Measurements from ENCODE around the gene MTA2. TPM values are rescaled to one million over a fixed set of nuclear protein-coding genes. Genes with fewer than 3 reads are reported as not detected.
A peak's percentile ranks its signal among the peaks of the same experiment; 100 is the strongest.
"Not testable (repeated sequence)": the region's sequence is repeated elsewhere in the genome, so short reads cannot be mapped to it uniquely, and the experiment has no call there.

The MTA2 gene
- total RNA-seq, 2 donors from 2014 or later = 140 to 175 TPM

DNA sequence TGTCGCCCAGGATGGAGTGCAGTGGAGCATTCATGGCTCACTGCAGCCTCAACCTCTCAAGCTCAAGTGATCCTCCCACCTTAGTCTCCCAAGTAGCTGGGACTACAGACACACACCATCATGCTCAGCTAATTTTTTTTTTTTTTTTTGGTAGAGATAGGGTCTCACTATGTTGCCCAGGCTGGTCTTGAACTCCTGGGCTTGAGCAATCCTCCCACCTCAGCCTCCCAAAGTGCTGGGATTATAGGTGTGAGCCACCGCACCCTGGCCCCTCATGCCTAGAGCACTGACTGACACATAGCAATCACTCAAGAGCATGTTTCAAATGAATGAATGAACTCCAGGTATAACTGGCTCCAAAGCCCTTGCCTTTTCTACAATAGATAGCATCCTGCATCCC is 51.2 kb downstream of the MTA2 start:
- not testable (repeated sequence) for H3K27me3 Mint-ChIP-seq; H3K9me3 ChIP-seq (ENCODE audit: control insufficient read depth, low read length, poor library complexity, severe bottlenecking); DNase-seq; ATAC-seq; H3K36me3 Mint-ChIP-seq (ENCODE audit: low read depth)
- Mint-ChIP-seq H3K4me1 (peaks cover 68% of the 10 kb centered on the region), H3K27ac (peak overlapping the region; percentile 100), H3K4me3 (peak overlapping the region; percentile 93)

DNA sequence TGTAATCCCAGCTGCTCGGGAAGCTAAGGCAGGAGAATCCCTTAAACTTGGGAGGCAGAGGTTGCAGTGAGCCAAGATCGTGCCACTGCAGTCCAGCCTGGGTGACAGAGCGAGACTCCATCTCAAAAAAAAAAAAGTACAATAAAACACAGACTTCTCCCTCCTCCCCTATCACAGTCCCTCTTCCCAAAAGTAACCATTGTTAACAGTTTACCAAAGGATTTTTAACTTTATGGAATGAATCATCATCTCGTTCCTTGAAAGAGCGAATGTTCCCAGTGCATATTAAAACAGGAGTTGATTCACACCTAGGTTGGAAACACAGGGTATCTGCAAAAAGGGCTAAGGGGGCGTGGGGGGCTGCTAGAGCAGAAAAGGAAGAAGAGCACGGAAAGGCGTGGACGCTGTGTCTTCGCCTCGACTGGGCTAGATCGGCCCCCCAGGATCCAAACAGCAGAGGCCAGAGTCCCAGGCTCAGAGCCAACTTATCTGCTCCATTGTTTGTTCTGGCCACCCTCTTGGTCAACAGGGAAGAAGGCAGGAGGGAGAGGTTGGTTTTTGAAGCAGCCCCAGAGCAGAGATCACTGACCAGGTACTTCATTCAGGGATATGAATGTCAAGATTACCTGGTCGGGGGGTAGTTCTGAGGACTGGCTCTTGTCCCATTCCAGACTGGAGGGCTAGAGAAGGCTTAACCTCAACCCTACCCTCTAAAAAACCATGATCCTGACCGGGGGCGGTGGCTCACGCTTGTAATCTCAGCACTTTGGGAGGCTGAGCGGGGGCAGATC is 52.9 kb downstream of the MTA2 start:
- Mint-ChIP-seq H3K27me3 (no peaks in the 10 kb centered on the region), H3K27ac (peak overlapping the region; percentile 100), H3K4me1 (peaks cover 62% of the 10 kb centered on the region)

DNA sequence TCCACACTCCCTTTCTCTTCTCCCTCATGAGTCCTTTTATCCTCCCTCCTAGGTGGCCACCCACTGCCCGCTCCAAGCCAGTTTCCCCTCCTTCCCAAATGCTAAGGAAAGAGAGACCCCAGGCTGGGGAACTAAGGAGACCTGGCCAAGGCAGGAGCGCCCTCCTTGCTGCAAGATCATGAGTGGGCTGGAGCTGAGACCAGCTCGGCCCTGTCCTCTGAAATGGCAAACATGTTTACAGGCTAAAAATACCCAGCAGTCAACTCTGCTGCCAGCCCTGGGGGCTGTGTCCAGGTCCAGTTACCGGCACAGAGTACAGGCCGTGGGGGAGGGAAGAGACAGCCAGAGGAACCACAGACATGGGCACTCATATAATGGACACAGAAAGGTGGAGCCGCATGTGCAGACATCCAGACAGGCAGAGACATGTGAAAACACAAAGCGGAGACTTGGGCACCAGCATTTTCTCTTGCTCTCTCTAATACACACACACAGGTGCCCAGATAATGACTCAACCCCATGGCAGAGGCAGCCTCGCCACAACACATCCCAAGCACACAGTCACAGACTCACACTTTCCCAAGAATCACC is 53.9 kb downstream of the MTA2 start:
- peaks cover 57% of the 10 kb centered on the region for H3K4me1 Mint-ChIP-seq
- ATAC-seq = no peak
- no peaks in the 10 kb centered on the region for H3K9me3 ChIP-seq (ENCODE audit: control insufficient read depth, low read length, poor library complexity, severe bottlenecking)
- H3K4me3 Mint-ChIP-seq = peak overlapping the region; percentile 98
- no peak for DNase-seq
- peaks cover 7% of the 10 kb centered on the region for H3K36me3 Mint-ChIP-seq (ENCODE audit: low read depth)
- peak overlapping the region; percentile 100 for H3K27ac Mint-ChIP-seq
- no peaks in the 10 kb centered on the region for H3K27me3 Mint-ChIP-seq

More for the DNA sequence above, 52.9 kb downstream of the MTA2 start:
- Mint-ChIP-seq H3K4me3 (no peak overlapping the region), H3K36me3 (ENCODE audit: low read depth) (peaks cover 4% of the 10 kb centered on the region)
- no peaks in the 10 kb centered on the region for H3K9me3 ChIP-seq (ENCODE audit: control insufficient read depth, low read length, poor library complexity, severe bottlenecking)
- DNase-seq (no peak), ATAC-seq (no peak)

GRCh38 chr11:62546929-62547625 is 54.6 kb downstream of the MTA2 start:
- Mint-ChIP-seq H3K27ac (peak overlapping the region; percentile 100), H3K4me3 (peak overlapping the region; percentile 98), H3K36me3 (ENCODE audit: low read depth) (peaks cover 7% of the 10 kb centered on the region), H3K27me3 (no peaks in the 10 kb centered on the region), H3K4me1 (peaks cover 55% of the 10 kb centered on the region)
- DNase-seq (no peak), ATAC-seq (peak; percentile 0)
- H3K9me3 ChIP-seq (ENCODE audit: control insufficient read depth, low read length, poor library complexity, severe bottlenecking) = no peaks in the 10 kb centered on the region

DNA sequence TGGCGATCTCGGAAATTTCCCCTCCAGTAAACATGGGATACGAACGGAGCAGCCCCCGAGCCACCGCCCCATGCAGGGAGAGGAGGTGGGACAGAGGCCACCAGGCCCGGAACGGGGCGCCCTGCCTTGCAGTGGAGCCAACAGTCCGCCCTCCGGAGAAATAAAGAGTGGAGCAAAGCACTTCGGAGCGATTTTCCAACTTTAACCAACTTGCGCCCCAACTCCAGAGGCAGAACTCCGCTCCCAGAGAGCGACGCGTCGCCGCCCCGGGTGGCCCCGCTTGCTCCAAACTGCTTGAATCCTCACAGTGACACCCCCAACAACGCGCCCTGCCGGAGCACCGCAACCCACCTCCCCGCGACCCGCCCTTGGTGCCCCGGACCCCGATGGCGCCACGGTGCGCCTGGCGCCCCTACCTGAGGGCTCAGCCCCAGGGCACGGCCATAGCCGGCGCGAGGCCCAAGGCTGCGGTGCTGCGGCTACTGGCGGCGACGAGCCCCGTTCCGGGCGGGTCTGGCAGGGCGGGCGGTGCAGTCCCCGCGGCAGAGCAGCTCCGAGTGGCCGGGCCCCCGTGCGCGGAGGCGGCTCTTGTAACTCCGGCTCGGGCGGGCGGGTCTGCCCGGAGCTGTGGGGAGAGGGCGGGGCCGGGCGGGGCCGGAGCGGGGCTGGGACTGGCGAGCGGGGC is 55.3 kb downstream of the MTA2 start, which contains the start of gene AHNAK:
TSS of gene AHNAK (minus strand) at position 563 of the 685 bp plus-strand sequence. CDS start 10,708 bp downstream, outside the sequence.
- DNase-seq = peak; percentile 61 to 81 (median 63)
- peak within 1 kb of the TSS; percentile 98 for H3K4me3 Mint-ChIP-seq

DNA sequence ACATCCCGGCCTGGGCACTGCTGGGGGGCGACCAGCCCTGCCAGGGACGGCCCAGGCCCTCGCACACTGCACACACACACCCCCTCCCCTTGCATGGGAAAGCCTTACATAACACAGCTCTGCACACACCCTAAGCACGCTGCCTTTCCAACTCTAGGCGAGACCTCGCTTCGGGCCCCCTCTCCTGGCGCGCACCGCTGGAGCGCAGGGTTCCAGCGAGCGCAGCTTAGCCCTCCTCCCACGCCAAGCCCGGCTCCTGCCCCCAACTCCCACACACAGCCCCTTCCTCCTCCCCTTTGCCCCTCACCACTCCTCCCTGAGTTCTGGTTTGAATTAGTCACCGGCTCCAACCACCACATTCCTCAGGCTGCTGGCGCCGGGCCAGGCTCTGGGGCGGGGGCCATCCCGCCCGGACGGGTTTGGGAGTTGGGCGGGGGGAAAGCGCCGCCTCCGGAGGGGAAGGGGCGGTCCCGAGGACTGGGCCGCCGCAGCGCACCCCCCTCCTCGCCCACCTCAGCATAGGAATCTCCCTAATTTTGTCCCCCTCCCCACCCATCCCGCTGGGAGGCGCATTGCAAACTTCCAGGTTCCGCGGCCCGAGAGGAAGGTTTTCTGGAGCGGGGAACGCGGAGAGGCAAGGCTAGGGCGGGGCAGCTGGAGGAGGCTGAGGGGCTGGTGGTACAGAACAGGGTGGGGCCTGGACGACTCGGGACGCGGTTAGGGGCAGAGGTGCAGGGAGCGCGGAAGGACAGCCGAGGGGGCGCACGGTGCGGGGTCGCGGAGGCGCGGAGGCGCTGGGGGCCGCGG is 56.0 kb downstream of the MTA2 start:
- Mint-ChIP-seq H3K4me3 (peak overlapping the region; percentile 98), H3K27ac (peak overlapping the region; percentile 100), H3K27me3 (no peaks in the 10 kb centered on the region), H3K4me1 (peaks cover 57% of the 10 kb centered on the region), H3K36me3 (ENCODE audit: low read depth) (peaks cover 7% of the 10 kb centered on the region)
- no peaks in the 10 kb centered on the region for H3K9me3 ChIP-seq (ENCODE audit: control insufficient read depth, low read length, poor library complexity, severe bottlenecking)
- DNase-seq (peak; percentile 48 to 74 (median 66)), ATAC-seq (peak; percentile 8)

More for the DNA sequence above, 55.3 kb downstream of the MTA2 start, which contains the start of gene AHNAK:
- Mint-ChIP-seq H3K27me3 (no peaks in the 10 kb centered on the region), H3K36me3 (ENCODE audit: low read depth) (peaks cover 7% of the 10 kb centered on the region), H3K4me1 (peaks cover 55% of the 10 kb centered on the region), H3K27ac (peak within 1 kb of the TSS; percentile 100)
- no peaks in the 10 kb centered on the region for H3K9me3 ChIP-seq (ENCODE audit: control insufficient read depth, low read length, poor library complexity, severe bottlenecking)
- ATAC-seq = peak; percentile 54

GRCh38 chr11:62544581-62545436 is 56.9 kb downstream of the MTA2 start:
- no peak for DNase-seq
- H3K27ac Mint-ChIP-seq = peak overlapping the region; percentile 100
- no peaks in the 10 kb centered on the region for H3K9me3 ChIP-seq (ENCODE audit: control insufficient read depth, low read length, poor library complexity, severe bottlenecking)
- H3K4me1 Mint-ChIP-seq = peaks cover 56% of the 10 kb centered on the region
- H3K27me3 Mint-ChIP-seq = no peaks in the 10 kb centered on the region
- peak; percentile 18 for ATAC-seq
- H3K4me3 Mint-ChIP-seq = peak overlapping the region; percentile 98
- H3K36me3 Mint-ChIP-seq (ENCODE audit: low read depth) = peaks cover 7% of the 10 kb centered on the region

GRCh38 chr11:62543680-62544444 is 57.8 kb downstream of the MTA2 start:
- Mint-ChIP-seq H3K27me3 (no peaks in the 10 kb centered on the region), H3K4me3 (peak overlapping the region; percentile 98), H3K4me1 (peaks cover 60% of the 10 kb centered on the region), H3K36me3 (ENCODE audit: low read depth) (peaks cover 7% of the 10 kb centered on the region), H3K27ac (peak overlapping the region; percentile 100)
- ATAC-seq (no peak), DNase-seq (no peak)
- H3K9me3 ChIP-seq (ENCODE audit: control insufficient read depth, low read length, poor library complexity, severe bottlenecking) = no peaks in the 10 kb centered on the region

Other genes with a start within 250 kb of the MTA2 start
- not detected for gene SCGB1A1, start 182.8 kb downstream of the MTA2 start, total RNA-seq
- 100 to 1,000 TPM; 692 to 863 TPM for gene AHNAK, start 55.1 kb downstream of the MTA2 start, total RNA-seq
- 1,000 to 10,000 TPM; 1,954 to 1,984 TPM for gene EEF1G, start 28.0 kb downstream of the MTA2 start, total RNA-seq
- 10 to 100 TPM; 20.9 to 23.2 TPM for gene TUT1, start 10.3 kb downstream of the MTA2 start, total RNA-seq
- gene EML3, start 10.9 kb upstream of the MTA2 start, total RNA-seq = 100 to 1,000 TPM; 169 to 174 TPM
- gene ROM1, start 11.4 kb upstream of the MTA2 start, total RNA-seq = 1 to 10 TPM in 1 of 2 donors, under 1 TPM in 1; 0.94 to 1.2 TPM
- 10 to 100 TPM; 53.0 to 57.2 TPM for gene B3GAT3, start 20.1 kb upstream of the MTA2 start, total RNA-seq
- gene GANAB, start 44.7 kb upstream of the MTA2 start, total RNA-seq = 100 to 1,000 TPM; 168 to 179 TPM
- gene INTS5, start 51.4 kb upstream of the MTA2 start, total RNA-seq = 10 to 100 TPM; 12.1 to 13.0 TPM
- gene C11orf98, start 63.3 kb upstream of the MTA2 start, total RNA-seq = 10 to 100 TPM; 20.0 to 21.6 TPM
- 10 to 100 TPM in 1 of 2 donors, 1 to 10 TPM in 1; 8.0 to 15.9 TPM for gene CSKMT, start 63.4 kb upstream of the MTA2 start, total RNA-seq
- gene UQCC3, start 69.8 kb upstream of the MTA2 start, total RNA-seq = 1 to 10 TPM; 2.6 to 3.3 TPM
- gene LBHD1, start 70.4 kb upstream of the MTA2 start, total RNA-seq = 10 to 100 TPM; 12.0 to 14.9 TPM
- gene UBXN1, start 77.2 kb upstream of the MTA2 start, total RNA-seq = 100 to 1,000 TPM; 195 to 203 TPM
- gene LRRN4CL, start 87.7 kb upstream of the MTA2 start, total RNA-seq = not detected
- gene BSCL2, start 105.6 kb upstream of the MTA2 start, total RNA-seq = 10 to 100 TPM; 20.8 to 20.9 TPM
- gene GNG3, start 105.8 kb upstream of the MTA2 start, total RNA-seq = not detected
- 10 to 100 TPM; 41.4 to 43.2 TPM for gene HNRNPUL2, start 125.6 kb upstream of the MTA2 start, total RNA-seq
- 10 to 100 TPM; 11.0 to 14.1 TPM for gene TTC9C, start 126.6 kb upstream of the MTA2 start, total RNA-seq
- gene ZBTB3, start 152.3 kb upstream of the MTA2 start, total RNA-seq = 1 to 10 TPM; 7.4 to 9.1 TPM
- gene POLR2G, start 159.7 kb upstream of the MTA2 start, total RNA-seq = 10 to 100 TPM; 65.0 to 65.7 TPM
- 10 to 100 TPM; 14.1 to 15.8 TPM for gene TAF6L, start 169.5 kb upstream of the MTA2 start, total RNA-seq
- 10 to 100 TPM; 20.5 to 27.7 TPM for gene TMEM179B, start 185.5 kb upstream of the MTA2 start, total RNA-seq
- gene TMEM223, start 190.1 kb upstream of the MTA2 start, total RNA-seq = 1 to 10 TPM; 5.7 to 7.3 TPM
- 100 to 1,000 TPM; 271 to 305 TPM for gene NXF1, start 203.6 kb upstream of the MTA2 start, total RNA-seq
- gene STX5, start 230.2 kb upstream of the MTA2 start, total RNA-seq = 100 to 1,000 TPM; 103 to 119 TPM
- gene TEX54, start 231.0 kb upstream of the MTA2 start, total RNA-seq = not detected
- gene WDR74, start 237.7 kb upstream of the MTA2 start, total RNA-seq = 100 to 1,000 TPM; 146 to 163 TPM